Measurements from ENCODE around the gene KDM2A.
"Not testable (repeated sequence)": the region's sequence is repeated elsewhere in the genome, so short reads cannot be mapped to it uniquely, and the experiment has no call there.

The KDM2A gene

DNA sequence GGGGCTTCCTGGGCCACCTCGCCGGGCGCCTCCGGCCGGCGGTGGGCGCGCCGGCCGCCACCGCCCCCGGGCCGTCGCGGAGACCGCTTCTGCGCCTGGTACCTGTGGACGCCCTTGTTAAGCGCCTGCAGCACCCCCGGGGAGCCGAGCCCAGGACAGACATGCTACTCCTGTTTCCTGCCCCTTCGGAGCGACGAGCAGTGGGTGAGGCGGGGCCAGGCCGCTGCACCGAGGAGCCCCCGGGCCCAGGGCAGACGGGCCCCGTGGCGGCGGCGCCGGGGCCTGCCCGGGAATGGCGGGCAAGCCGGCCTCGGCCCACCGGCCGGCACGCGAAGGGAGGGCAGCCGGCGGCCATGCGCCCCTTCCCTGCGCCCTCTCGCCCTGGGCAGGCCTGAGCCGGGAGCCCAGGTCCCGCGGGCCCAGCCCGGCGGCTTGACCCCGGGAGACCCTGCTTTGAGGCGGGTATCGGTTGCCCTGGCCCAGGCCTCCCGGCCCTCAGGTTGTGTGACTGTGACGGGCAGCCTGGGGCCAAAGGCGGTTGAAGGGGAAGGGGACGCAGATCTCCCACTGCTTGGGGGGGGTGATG, 789 bp upstream of the KDM2A start:
- DNase-seq: peak in 1 of 2 experiments; percentile 62

DNA sequence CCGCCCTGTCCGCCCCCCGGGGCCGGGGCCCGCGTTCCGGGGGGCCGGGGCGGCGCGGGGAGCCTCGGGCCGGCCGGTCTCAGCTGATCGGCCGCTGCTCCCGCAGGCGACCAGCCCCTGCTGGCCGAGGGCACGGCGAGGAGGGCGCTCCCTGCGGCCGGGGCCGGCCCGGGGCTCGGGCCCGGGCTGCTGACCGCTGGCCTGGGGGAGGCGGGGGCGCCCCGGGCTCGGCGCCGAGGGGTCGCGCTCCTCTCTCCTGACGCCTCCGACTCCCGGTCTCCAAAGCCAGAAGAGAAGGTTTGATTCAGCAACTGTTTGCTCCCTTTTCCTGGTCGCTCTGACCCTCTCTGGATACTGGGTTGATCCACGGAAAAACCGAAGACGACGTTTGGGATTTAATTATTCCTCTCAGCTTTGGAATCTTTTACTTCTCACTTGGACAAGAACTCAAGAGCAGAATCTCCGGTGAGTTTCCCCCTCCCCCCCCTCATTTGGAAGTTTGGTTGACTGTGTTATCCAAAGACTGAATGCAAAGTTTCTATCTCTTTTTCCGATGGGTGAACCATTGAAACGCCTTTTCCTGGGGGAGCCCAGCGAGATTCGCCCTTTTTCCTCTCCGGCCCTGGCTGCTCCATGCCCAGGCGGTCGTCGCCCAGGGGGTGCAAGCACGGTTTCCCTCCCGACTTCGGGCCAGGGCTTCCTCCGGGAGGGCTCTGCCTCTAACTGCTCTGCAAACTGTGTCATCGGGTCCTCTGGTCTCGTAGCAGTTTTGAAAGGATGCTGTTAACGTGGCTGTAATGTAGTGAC, 725 bp downstream of the KDM2A start:
- peak; percentile 23 to 58 for DNase-seq

DNA sequence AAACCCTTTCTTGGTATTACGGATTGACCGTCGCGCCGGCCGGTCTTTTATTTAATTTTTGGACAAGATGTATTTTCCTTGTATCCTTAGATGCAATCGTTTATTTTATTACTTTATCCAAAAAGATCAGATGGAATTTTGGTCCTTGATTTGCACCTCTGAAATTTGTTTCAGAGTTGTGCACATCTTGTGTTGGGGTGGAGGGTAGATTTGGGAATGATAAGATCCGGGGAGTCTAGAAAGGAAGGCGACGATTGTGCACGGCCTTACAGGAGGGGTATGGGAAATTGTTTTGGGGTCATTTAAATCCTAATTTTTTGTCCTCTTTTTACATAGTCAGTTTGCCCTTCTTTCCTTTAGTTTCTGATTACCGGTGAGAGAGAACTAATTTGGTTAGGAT, 1.4 kb downstream of the KDM2A start:
- no peak for DNase-seq

DNA sequence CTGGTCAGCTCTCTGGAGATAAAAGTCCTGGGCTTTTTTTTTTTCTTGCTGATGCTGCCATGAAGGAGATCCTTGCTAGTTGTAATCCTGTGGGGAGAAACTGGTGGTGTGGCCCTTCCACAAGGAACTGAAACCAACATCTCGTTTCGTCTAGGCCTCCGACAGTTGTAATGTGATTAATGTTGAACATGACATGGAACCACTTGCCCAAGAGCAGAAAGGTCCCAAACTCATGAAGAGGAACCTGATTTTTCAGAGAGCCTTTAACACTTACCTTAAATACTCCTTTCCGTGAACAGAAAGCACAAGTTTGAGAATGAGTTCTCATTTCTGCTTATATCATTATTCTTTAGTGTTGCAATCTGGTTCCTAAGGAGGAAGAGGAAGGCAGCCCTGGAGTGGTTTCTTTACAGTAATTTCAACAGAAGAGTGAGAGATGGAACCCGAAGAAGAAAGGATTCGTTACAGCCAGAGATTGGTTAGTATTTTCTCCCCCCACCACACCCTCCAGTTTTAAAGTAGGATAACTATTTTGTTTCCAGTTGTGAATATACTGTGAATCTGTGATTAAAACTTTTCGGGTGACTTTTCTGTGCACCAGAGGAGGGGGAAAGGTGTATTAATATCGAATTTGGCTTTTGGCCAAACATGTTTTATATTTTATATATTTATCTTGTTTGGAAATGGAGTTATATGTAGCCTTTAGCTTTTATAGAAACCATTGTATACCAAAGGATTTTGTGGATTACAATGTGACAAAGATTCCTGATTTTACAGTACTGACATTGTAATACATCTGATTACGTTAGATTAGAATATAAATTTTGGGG, 2.0 kb downstream of the KDM2A start:
- peak; percentile 20 to 48 for DNase-seq

DNA sequence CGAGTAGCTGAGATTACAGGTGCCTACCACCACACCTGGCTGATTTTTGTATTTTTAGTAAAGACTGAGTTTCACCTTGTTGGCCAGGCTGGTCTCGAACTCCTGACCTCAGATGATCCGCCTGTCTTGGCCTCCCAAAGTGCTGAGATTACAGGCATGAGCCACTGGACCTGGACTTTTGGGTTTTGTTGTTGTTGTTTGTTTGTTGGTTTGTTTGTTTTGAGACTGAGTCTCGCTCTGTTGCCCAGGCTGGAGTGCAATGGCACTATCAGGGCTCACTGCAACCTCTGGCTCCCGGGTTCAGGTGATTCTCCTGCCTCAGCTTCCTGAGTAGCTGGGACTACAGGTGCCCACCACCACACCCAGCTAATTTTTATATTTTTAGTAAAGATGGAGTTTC, 4.7 kb downstream of the KDM2A start:
- not testable (repeated sequence) for DNase-seq

DNA sequence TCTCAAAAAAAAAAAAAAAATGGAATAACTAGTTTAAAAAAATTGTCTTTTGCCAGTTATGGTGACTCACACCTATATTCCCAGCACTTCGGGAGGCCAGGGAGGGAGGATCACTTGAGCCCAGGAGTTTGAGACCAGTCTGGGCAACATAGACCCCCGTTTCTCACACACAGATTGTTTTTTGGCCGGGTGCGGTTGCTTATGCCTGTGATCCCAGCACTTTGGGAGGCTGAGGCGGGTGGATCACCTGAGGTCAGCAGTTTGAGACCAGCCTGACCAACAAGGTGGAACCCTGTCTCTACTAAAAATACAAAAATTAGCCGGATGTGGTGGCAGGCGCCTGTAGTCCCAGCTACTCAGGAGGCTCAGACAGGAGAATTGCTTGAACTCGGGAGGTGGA, 7.2 kb downstream of the KDM2A start:
- DNase-seq: not testable (repeated sequence)

DNA sequence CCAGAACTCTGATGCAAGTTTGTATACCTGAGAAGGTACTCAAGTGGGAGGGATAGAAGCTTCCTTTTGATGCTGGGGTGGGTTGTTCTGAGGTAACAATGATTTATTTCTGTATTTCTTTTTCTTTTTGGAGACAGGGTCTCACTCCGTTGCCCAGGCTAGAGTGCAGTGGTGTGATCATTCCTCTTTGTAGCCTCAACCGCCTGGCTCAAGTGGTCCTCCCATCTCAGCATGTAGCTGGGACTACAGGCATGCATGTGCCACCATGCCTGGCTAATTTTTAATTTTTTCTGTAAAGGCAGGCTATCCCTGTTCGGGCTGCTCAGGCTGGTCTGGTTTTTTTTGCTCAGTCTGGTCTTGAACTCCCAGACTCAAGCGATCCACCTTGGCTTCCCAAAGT, 7.9 kb downstream of the KDM2A start:
- no peak for DNase-seq

DNA sequence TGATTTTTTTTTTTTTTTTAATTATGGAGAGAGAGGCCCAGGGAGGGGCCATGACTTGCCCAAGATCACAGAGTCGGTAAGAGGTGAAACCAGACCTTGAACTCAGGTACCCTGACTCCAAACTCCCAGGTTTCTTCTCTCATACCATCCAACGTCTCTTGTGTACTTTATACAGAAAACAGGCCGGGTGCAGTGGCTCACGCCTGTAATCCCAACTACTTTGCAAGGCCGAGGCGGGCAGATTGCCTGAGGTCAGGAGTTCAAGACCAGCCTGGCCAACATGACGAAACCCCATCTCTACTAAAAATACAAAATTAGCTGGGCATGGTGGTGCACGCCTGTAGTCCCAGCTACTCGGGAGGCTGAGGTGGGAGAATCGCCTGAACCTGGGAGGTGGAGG, 11.8 kb downstream of the KDM2A start:
- DNase-seq: not testable (repeated sequence)

DNA sequence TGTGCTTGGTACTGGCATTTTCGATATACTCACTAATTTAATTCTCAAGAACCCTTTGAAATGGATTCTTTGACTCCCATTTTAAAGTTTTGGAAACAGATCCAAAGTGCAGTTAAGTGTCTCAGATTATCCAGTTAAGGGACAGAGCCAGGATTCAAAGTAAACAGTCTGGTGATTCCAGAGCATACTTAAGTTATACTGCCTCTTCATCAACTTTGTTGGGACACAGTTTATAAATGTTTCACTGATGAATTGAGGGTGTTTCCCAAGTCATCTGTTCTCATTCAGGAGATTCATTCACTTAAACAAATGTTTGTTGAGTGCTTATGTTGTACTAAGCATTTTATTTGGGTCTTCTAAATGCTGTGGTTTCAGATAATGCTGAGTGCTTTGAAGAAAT, 17.1 kb downstream of the KDM2A start:
- DNase-seq: no peak

DNA sequence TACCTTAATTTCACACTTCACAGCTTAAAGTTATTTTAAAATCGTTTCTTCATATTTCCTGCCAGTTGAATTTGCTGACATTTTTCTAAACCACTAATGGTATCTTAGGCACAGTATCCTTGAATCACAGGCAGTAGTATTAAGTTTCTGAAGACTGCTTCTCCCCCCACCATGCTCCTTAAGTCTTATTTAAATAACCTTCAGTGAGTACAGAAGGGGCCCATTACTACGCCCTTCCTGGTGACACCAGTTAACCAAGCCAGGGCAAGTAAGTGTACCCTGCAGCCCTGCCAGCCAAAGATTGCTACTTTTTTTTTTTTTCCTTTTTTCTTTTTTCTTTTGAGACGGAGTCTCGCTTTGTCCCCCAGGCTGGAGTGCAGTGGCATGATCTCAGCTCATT, 19.9 kb downstream of the KDM2A start:
- no peak for DNase-seq

DNA sequence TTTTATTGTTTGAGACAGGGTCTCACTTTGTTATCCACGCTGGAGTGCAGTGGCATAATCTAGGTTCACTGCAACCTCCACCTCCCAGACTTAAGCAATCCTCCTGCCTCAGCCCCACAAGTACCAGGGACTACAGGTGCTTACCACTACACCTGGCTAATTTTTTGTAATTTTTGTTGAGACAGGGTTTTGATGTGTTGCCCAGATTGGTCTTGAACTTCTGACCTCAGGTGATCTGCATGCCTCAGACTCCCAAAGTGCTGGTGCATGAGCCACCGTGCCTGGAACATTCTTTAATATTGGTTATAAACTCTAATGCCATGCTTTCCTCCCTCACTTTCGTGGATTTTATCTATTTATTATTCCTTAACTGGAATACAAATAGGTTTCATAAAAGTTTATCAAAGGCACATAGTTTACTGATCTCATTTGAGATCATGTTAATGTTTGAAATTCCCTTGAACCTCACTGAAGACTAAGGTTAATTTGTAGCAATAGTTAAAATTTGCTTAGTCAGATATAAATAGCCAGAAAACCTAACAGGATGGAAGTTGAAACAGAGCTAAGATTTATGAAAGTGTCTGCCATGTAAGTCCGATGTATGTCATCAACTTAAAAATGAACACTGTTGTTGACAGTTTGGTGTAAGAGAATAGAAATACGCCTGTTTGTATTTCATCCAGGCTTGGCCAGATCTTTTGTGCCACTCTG, 27.6 kb downstream of the KDM2A start:
- DNase-seq: no peak

DNA sequence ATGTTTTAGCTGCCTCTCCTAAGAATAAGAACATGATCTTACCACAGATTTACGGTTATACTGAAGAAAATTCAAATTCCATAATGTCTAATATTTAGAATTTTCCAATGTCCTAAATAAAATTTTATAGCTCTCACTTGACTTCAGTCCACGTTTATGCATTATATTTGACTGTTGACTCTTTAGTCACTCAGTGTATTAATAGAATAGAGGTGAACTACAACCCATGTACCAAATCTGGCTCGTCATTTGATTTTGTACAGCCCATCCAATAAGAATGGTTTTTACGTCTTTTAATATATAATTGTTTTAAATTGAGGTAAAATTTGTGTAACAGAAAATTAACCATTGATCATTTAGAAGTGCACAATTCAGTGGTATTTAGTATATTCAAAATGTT, 34.9 kb downstream of the KDM2A start:
- no peak for DNase-seq

DNA sequence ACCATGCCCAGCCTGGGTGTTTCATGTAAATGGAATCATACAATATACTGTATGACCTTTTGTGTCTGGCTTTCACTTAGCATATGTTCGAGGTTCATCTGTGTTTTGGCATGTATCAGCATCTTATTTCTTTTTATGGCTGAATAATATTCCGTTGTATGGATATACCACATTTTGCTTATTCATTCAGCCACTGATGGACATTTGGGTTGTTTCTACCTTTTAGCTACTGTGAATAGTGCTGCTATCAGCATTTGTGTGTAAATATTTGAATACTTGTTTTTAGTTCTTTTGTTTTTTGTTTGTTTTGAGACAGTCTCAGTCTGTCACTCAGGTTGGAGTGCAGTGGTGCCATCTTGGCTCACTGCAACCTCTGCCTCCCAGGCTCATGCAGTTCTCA, 35.7 kb downstream of the KDM2A start:
- DNase-seq: no peak

DNA sequence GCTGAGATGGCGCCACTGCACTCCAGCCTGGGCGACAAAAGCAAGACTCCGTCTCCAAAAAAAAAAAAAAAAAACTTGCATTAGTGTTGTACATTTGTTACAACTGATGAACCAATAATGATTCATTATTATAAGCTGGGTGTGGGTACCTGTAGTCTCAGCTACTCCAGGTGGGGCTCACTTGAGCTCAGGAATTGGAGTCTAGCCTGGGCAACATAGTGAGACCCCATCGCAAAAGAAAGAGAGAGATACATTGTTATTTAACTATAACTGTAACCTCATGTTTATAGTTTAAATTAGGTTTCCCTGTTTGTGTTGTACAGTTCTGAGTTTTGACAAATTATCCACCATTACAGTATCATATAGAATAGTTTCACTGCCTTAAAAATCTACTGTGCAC, 38.6 kb downstream of the KDM2A start:
- DNase-seq: no peak

DNA sequence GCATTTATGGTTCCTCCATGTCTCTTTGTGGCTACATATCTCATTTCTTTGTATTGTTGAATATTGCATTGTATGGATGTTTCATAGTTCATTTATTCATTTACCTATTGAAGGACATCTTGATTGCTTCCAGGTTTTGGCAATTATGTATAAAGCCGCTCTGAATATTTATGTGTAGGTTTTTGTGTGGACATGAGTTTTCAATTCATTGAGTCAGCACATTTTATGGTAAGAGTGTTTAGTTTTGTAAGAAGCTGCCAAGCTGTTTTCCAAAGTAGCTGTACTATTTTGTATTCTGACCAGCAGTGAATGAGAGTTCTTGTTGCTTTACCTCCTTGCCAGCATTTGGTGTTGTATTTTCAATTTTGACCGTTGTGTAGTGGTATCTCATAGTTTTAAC, 39.2 kb downstream of the KDM2A start:
- no peak for DNase-seq

DNA sequence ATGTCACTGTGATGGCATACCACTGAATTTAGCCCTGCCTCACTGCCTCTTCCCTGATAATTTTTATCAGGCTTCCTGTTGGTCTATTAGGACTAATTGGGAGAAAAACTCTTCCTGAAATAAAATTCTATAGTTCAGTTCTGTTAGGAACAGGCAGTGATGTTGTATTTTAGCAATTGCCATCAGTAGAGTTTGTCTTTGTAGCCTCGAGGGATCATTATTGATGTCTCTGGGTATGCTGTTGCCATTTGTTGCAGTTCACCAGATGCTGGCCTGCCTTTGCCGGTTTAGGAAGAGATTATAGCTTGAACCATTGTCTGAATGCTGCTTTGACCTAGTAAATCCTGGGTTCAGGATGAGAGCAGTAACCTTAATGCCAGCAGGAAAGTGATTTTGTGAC, 41.0 kb downstream of the KDM2A start:
- no peak for DNase-seq

DNA sequence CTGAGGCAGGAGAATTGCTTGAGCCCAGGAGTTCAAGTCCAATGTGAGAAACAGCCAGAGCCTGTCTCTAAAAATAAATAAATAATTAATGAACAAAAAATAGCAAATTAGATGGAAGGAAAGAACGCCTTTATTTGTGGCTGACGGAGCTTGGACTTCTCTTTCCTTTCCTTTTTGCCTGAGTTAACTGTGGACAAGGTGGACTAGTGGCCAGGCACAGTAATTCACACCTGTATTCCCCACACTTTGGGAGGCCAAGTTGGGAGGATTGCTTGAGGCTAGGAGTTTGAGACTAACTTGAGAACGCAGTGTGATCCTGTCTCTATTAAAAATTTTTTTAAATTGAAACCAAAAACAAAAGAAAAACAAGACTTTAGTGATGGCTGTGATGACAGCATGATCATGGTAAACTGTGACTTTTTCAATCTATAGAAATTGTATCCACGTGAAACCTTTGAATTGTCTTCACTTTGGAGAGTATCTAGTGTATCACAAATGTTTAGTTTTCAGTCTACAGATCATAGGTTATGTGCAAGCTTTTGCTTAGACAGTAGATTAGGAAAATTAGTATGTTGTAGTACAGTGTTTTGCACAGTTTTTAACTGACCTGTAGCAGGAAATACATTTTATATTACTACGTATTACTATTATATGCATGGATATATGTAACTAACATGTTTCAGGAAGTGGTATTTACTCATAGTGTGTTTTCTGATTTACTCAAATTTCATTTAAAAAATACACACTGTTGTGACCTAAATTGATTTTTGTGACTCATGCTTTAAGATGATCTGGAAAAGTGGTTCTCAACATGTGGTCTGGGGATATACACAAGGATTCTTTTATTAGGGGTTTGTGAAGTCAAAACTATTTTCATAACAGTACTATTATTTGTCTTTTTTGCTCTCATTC, 42.1 kb downstream of the KDM2A start:
- DNase-seq: no peak

DNA sequence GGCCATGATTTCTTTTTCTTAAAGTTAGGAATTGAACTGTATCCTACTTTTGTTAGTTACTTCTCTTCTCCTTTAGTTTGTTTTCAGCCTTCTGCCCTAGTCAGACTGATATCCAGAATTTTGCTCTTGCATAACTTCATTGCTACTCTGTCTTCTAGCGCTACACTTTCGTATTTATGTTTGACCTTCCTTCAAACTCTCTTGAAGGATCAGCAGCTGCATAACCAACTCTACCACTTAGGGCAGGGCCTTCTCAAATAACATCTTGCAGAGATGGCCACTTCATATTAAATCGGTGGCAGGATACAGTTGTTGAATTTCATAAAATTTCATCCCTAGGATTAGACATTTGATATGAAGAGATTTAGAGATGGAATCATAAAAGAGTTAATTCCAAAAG, 43.9 kb downstream of the KDM2A start:
- no peak for DNase-seq

DNA sequence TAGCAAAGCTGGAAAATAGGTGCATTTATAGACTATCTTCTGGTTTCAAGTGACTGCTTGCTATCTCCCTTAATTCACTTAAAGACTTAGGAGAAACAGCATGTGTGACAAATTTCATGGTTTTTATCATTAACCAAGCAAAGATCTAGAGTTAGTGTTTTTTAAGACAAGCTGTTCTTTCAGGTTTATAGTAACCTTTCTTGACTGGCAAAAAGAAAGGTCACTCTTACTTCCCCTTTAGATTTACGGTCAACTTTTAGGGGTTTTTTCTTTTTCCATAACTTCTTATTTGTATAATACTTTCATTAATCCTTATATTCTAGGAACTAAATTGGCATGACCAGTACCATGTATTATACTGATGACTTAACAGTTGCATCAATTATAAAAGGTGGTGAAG, 46.6 kb downstream of the KDM2A start:
- DNase-seq: no peak

DNA sequence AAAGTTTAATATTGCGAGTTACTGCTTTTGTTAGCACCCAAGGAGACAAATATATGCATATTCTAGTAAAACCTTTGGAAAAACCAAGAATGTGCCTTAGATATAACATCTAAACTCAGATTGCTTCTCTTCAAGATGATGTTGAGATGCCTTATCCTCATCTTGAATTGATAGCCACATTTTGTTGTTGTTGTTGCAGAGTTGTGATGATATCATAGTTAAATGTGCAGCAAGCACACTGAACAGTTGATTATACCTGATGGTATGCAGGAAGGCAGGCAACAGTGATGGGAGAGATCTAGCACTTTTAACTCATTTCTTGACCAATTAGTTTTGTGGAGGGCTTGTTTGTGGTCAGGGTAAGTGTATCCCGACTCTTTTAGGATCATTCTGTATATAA, 48.0 kb downstream of the KDM2A start:
- no peak for DNase-seq

DNA sequence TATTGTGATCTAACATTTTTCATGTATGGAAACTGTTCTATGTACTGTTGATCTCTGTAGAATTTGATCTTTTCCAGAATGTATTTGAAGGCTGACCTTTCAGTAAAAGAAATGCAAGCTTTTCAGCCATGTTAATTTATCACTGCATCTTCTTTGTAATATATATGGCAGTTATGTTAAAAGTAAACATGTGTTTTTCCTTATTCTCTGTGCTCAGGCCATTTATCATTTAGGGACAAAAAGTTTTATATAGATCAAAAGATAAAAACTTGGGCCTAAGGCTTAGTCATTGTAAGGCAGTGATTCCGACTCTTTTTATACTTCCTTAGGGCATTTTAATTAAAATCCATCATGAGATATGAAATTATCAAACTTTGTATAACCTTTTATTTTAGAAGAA, 48.7 kb downstream of the KDM2A start:
- no peak for DNase-seq

DNA sequence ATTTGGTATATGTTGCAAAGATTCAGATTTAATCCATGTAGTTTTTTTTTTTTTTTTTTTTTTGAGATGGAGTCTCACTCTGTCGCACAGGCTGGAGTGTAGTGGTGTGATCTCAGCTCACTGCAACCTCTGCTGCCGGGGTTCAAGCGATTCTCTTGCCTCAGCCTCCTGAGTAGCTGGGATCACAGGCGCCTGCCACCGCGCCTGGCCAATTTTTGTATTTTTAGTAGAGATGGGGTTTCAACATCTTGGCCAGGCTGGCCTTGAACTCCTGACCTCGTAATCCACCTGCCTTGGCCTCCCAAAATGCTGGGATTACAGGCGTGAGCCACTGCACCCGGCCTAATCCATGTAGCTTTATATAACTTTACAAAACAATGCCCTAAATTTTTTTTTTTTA, 49.8 kb downstream of the KDM2A start:
- DNase-seq: not testable (repeated sequence)
